AG04449 (cell line): ENCODE measurements around the gene OXLD1.

Experiments used
- CTCF ChIA-PET: fragments of 350-600 bp; formaldehyde crosslinking; extraction: SDS; loops from one replicate; lab custom pipeline; 2021; ENCODE audit warnings: antibody characterized with exemption; lab: Yijun Ruan, JAX
- POLR2A ChIA-PET: fragments of 400-600, 350-600 bp; formaldehyde crosslinking; extraction: SDS; loops from one replicate; lab custom pipeline; 2020; ENCODE audit warnings: antibody characterized with exemption, inconsistent platforms; lab: Yijun Ruan, JAX
- DNase-seq: peaks from one replicate; pipeline ENCODE4 v3.0.0-alpha.2; 2010; ENCODE audit warnings: low read depth, low spot score
- H3K4me3 ChIP-seq: 2 replicates; pipeline ENCODE4 v1.5.1; 2011; ENCODE audit warnings: low read depth, mild to moderate bottlenecking, control low read depth, low read length
- CTCF ChIP-seq: IDR thresholded peaks from one replicate; pipeline ENCODE4 v1.5.1; 2011; ENCODE audit warnings: mild to moderate bottlenecking, moderate library complexity, low read length, control low read depth, inconsistent platforms; ENCODE audit not compliant: insufficient read depth; ENCODE audit errors: missing control alignments

Gene OXLD1

DNA sequence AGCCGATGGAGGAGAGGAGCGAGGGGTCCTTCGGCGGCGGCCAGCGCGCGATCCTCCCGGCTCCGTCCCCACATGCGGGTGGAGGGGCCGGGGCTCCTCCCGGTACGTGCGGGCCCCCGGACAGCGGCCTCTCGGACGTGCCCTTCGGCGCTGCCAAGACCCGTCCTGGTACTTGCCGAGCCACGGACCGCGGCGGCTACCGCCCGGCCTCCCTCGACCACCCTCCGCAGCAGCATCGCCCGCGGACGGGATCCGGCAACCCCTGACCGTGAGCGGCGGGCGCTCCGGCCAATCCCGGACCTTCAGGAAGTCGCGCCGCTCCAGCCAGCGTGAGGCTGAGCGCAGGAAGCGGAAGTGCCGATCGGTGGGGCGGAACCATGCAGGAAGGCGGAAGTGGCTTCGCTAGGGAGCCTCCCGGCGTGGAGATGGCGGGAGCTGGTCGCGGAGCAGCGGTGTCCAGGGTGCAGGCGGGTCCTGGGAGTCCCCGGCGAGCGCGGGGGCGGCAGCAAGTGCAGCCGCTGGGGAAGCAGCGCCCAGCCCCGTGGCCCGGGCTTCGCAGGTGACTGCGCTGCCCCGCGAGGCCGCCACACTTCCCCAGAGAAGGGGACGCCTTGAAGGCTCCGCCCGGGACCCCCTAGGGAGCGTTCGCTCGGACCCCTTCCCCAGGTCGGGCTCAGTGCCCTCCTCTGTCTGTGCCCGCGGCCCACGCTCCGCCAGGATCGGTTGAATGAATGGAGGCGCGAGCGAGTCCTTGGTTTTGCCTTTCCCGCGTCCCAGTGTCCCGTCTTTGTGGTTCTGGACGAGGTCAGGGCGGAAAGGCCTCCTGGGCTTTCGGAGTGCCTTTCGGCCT lies at the start of gene OXLD1, which contains the start of gene CCDC137:
OXLD1 (minus strand) TSS at position 264 of the 850 bp plus-strand sequence; CDS start at position 236, 28 bp downstream.
CCDC137 (plus strand) TSS at position 396 of the 850 bp plus-strand sequence; CDS start at position 426, 30 bp downstream.
- TF ChIP-seq CTCF = no peak

DNA sequence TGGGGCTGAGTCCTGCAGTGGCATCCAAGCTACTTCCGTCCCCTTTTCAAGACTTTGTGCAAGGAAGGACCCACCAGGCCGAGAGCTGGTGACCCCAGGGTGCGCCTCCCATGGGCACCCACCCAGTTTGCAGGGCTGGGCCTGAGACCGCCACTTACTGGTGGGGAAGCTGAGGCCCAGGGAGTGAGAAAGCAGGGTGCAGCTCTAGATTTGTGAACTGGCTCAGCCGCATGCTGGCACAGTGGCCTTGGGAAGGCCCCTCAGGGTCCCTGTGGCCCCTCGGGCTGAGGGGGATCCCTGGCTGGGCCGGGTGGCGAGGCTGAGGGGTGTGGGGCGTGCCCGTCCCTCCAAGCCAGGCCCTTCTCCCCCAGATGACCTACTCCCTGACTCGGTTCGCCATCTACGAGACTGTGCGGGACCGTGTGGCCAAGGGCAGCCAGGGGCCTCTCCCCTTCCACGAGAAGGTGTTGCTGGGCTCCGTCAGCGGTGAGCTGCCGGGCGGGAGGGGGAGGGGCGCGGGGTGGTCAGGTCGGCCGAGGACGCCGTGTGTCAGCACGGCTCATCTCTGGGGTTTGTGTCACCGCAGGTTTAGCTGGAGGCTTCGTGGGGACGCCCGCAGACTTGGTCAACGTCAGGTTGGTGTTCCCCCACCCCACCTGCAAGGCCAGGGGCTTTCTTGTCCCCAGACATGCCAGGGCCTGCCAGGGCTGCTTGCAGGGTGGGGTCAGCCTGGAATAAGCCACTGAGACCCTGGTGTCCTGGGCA lies 48.9 kb upstream of the OXLD1 start:
- ChIA-PET CTCF (interaction anchor here (1.6 kb wide), 1 partner anchor 10 kb away, joined by 4 read pairs; no protein-coding TSS in a partner anchor), POLR2A (no interaction called here)
- H3K4me3 ChIP-seq = no peak overlapping the region
- TF ChIP-seq CTCF = no peak
- DNase-seq = no peak

More for the DNA sequence above, at the start of gene OXLD1, which contains the start of gene CCDC137:
- H3K4me3 ChIP-seq = peak within 1 kb of the TSS; percentile 84
- POLR2A ChIA-PET = interaction anchor here (0.9 to 2.2 kb wide), 4 partner anchors 9 to 29 kb away, joined by 3 to 7 read pairs (median 4); partner anchors contain the start of genes ARL16, HGS and PDE6G
- CTCF ChIA-PET = interaction anchor here (1.2 kb wide), 1 partner anchor 21 kb away, joined by 3 read pairs; no protein-coding TSS in a partner anchor
- DNase-seq = peak; percentile 67

DNA sequence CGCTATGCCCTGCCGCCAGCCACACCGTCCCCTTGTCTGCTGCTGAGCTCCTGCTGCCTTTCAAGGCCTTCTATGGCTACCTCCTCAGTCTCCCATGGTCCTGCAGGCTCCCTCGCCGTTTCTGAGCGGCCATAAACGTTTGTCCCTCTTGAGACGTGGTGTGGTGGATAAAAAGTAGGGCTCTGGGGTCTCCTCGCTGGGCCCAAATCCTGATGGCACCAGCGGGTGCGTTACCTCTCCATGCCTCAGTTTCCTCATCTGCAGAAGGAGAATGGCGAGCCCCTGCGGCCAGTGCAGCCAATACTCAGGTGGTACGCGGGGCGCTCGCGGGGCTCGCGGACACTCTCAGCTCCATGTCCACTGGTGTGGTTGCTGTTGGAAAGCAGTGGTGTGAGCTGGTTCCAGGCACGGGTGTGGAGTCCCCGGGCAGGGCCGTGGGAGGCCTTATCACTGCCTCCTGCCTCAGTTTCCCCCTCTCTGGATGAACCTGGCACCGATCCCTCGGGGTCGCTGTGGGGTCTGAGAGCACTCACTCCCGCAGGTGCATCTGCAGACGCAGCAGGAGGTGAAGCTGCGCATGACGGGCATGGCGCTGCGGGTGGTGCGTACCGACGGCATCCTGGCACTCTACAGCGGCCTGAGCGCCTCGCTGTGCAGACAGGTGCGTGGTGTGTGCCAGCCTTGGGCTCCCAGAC lies 48.2 kb upstream of the OXLD1 start:
- no peak for TF ChIP-seq CTCF
- ChIA-PET POLR2A (no interaction called here), CTCF (interaction anchor here (1.6 kb wide), 1 partner anchor 11 kb away, joined by 4 read pairs; no protein-coding TSS in a partner anchor)
- no peak for DNase-seq
- H3K4me3 ChIP-seq = no peak overlapping the region

DNA sequence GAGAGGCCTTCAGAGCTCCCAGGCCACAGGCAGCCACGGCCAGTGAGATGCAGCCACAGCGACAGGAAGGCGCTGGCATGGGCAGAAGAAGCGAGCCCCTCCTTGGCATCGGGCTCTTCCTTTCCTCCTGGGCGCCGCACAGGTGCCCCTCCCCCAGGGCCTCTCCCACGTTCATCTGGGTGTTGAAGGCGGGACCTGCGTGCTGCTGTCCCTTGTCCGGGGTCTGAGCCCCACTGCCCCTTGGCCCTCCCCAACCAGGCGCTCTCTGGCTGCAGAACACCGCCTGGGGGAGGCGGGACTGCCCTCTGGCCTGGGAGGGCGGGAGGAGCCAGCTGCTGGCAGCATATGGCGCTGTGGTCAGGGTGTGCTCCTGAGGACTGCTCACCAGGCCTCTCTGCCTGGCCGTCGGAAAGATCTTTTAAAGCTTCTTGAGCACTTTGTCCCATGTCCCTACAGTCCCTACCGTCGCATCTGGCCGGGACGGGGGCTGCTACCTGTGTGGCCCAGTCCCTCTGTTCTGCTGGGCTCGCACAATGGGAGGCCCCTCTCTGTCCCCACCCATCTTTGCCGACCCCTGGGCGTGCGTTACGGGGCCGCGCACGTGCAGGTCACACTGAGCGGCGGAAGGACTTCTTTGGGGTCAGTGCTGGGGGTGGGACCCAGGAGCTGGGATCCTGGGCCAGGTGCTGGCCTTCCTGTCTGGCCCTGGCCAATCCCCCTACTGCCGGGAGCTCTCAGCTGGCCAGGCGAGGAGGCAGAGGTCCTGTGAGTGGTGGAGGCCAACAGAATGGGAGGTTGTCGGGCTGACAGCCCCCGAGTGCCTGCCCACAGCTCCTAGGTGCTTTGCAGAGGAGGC lies 47.4 kb upstream of the OXLD1 start:
- CTCF ChIA-PET = interaction anchor here (1.0 to 1.4 kb wide), 6 partner anchors 10 to 149 kb away, joined by 3 to 4 read pairs (median 3); partner anchors contain the start of genes ARL16 and HGS
- no peak overlapping the region for H3K4me3 ChIP-seq
- DNase-seq = no peak
- no peak for TF ChIP-seq CTCF
- POLR2A ChIA-PET = interaction anchor here (0.7 to 2.9 kb wide), 3 partner anchors 11 to 155 kb away, joined by 3 to 14 read pairs (median 3); partner anchors contain the start of genes MCRIP1 and MRPL12

DNA sequence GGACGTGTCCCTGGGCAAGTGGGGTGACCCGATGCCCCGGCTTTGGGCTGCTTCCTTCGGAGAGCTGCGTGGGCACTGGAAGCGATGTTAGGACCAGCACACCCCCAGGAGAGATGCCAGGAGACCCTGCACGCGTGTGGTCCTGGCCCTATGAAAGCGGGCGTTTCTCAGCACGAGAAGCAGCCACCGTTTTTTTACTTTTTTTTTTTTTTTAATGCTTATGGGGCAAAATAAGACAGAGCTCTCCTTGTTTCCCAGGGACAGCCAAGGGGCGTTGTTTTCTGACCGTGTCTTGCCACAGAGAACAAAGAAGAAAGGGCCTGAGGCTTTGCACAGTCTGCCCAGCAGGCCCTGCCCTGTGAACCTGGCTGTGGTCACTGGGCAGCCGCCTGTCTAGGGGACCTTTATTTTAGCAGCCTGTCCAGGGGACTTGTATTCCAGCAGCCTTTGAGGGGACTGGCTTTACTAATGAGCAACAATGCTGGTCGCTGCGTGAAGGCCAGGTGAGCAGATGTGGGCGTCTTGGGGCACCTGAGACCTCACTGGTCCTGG lies 46.7 kb upstream of the OXLD1 start:
- ChIA-PET CTCF (interaction anchor here (1.0 to 1.4 kb wide), 6 partner anchors 9 to 150 kb away, joined by 3 to 4 read pairs (median 3); partner anchors contain the start of genes ARL16 and HGS), POLR2A (interaction anchor here (0.7 to 2.9 kb wide), 4 partner anchors 8 to 156 kb away, joined by 3 to 14 read pairs (median 4); partner anchors contain the start of genes MCRIP1 and MRPL12)
- no peak for DNase-seq
- no peak for TF ChIP-seq CTCF
- peak overlapping the region; percentile 67 for H3K4me3 ChIP-seq
